Measurements from ENCODE around the gene GPR17. TPM values are rescaled to one million over a fixed set of nuclear protein-coding genes. Genes with fewer than 3 reads are reported as not detected.

GPR17 gene
- total RNA-seq, 1 donor from 2014 or later: not detected

DNA sequence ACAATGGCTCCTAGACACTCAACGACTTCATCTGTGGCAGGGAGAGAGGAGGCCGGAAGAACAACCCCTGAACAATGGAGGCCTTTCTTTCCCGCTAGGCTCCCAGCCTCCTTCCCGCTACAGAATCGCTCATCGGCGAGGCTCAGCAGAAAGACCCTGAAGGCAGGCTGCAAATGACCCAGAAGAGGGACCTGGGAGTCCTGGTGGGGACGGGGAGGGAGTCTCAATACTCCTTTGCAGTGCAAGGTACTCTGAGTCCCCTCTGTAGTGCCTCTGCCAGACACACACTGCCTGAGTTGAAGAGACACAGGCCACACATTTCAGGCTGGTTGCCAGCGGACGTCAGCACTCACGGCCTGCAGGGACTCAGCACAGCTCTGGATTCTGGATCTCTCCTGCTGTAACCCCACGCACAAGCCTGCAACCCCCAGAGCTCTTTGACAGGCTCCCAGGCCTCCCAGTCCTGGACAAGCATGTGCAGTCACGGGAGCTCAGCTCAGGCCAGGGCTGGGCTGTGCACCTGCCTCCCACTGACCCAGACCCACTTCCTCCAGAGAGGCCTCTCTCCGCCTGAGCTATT, 6.1 kb downstream of the GPR17 start:
- no peaks in the 10 kb centered on the region for H3K27me3 ChIP-seq
- peak overlapping the region; percentile 82 for H3K27ac Mint-ChIP-seq
- no peak overlapping the region for H3K27ac ChIP-seq
- H3F3A ChIP-seq (ENCODE audit: low read depth): peaks cover 12% of the 10 kb centered on the region
- peaks cover 50% of the 10 kb centered on the region for H3K4me1 Mint-ChIP-seq
- no peaks in the 10 kb centered on the region for H3K9me3 ChIP-seq (ENCODE audit: low read depth)
- no peaks in the 10 kb centered on the region for H3K36me3 ChIP-seq
- no peaks in the 10 kb centered on the region for H3K36me3 Mint-ChIP-seq
- peaks cover 16% of the 10 kb centered on the region for H3K4me1 ChIP-seq
- no peaks in the 10 kb centered on the region for H3K79me2 ChIP-seq (ENCODE audit: low read depth)
- TF ChIP-seq EZH2phosphoT487 (IDR thresholded peaks at IDR 0.05) (no peak), EZH2 (IDR thresholded peaks at IDR 0.05) (no peak)
- TF ChIP-seq, protein P1, sequence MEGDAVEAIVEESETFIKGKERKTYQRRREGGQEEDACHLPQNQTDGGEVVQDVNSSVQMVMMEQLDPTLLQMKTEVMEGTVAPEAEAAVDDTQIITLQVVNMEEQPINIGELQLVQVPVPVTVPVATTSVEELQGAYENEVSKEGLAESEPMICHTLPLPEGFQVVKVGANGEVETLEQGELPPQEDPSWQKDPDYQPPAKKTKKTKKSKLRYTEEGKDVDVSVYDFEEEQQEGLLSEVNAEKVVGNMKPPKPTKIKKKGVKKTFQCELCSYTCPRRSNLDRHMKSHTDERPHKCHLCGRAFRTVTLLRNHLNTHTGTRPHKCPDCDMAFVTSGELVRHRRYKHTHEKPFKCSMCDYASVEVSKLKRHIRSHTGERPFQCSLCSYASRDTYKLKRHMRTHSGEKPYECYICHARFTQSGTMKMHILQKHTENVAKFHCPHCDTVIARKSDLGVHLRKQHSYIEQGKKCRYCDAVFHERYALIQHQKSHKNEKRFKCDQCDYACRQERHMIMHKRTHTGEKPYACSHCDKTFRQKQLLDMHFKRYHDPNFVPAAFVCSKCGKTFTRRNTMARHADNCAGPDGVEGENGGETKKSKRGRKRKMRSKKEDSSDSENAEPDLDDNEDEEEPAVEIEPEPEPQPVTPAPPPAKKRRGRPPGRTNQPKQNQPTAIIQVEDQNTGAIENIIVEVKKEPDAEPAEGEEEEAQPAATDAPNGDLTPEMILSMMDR (IDR thresholded peaks at IDR 0.05): no peak
- H3K9me3 Mint-ChIP-seq: no peaks in the 10 kb centered on the region
- no peak overlapping the region for H3K4me3 ChIP-seq
- peaks cover 9% of the 10 kb centered on the region for H3K27me3 Mint-ChIP-seq (ENCODE audit: insufficient read depth, low read depth)
- H3K4me3 Mint-ChIP-seq: no peak overlapping the region
- DNase-seq (ENCODE audit: low spot score): no peak
- H3K9ac ChIP-seq: no peak overlapping the region
- H3K4me2 ChIP-seq: no peak overlapping the region
- H4K20me1 ChIP-seq (ENCODE audit: low read depth): no peaks in the 10 kb centered on the region
- H2AFZ ChIP-seq (replicated peaks): no peak overlapping the region

GRCh38 chr2:127652786-127653357, 6.9 kb downstream of the GPR17 start:
- peak overlapping the region; percentile 67 for H3K27ac Mint-ChIP-seq
- no peaks in the 10 kb centered on the region for H3K27me3 ChIP-seq

DNA sequence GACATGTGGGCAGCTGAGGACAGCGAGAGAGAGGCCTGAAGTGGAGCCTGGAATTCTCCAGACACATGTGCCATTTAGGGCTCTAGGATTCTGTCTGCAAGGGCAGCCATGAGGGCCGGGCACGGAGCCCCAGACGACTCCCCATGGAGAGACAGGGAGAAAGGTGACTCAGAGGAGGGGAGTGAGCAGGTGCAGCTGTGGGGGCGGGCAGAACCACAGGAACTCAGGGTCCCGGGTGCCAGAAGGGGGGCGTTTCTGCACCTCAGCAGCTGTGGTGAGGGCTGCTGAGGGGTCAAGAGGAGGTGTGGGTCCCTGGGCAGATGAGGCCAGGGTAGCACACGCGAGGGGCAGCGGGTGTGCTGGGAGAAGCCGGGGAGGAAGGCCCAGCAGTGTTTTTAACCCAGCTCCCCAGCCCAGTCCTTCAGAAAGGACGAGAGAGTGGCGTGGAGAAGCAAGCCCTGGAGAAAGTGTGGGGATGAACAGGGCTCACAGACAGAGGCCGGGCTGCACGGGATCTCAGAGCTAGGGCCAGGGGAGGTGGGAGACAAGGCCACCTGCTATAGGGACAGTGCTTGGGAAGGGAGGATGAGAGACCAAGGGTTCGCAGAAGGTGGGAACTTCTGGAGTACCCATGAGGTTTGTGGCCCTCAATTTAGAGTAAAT, 7.6 kb downstream of the GPR17 start:
- Mint-ChIP-seq H3K27ac (peak overlapping the region; percentile 98), H3K9me3 (no peaks in the 10 kb centered on the region), H3K4me3 (no peak overlapping the region), H3K27me3 (ENCODE audit: insufficient read depth, low read depth) (peaks cover 8% of the 10 kb centered on the region), H3K4me1 (peaks cover 44% of the 10 kb centered on the region), H3K36me3 (no peaks in the 10 kb centered on the region)
- Histone ChIP-seq H3K27ac (no peak overlapping the region), H3K36me3 (no peaks in the 10 kb centered on the region), H2AFZ (replicated peaks) (no peak overlapping the region), H3K27me3 (no peaks in the 10 kb centered on the region), H3K4me1 (peaks cover 16% of the 10 kb centered on the region), H4K20me1 (ENCODE audit: low read depth) (no peaks in the 10 kb centered on the region), H3K4me3 (no peak overlapping the region), H3F3A (ENCODE audit: low read depth) (peaks cover 12% of the 10 kb centered on the region), H3K9ac (no peak overlapping the region), H3K4me2 (no peak overlapping the region), H3K9me3 (ENCODE audit: low read depth) (no peaks in the 10 kb centered on the region), H3K79me2 (ENCODE audit: low read depth) (no peaks in the 10 kb centered on the region)
- TF ChIP-seq EZH2phosphoT487 (IDR thresholded peaks at IDR 0.05): no peak
- no peak for TF ChIP-seq EZH2 (IDR thresholded peaks at IDR 0.05)
- TF ChIP-seq, protein P1 (IDR thresholded peaks at IDR 0.05): no peak
- DNase-seq (ENCODE audit: low spot score): no peak

More at GRCh38 chr2:127652786-127653357, 6.9 kb downstream of the GPR17 start:
- Histone ChIP-seq H3K27ac (no peak overlapping the region), H3K4me1 (peaks cover 16% of the 10 kb centered on the region), H4K20me1 (ENCODE audit: low read depth) (no peaks in the 10 kb centered on the region), H3K4me3 (no peak overlapping the region), H3K9me3 (ENCODE audit: low read depth) (no peaks in the 10 kb centered on the region), H3K79me2 (ENCODE audit: low read depth) (no peaks in the 10 kb centered on the region), H3F3A (ENCODE audit: low read depth) (peaks cover 12% of the 10 kb centered on the region), H3K36me3 (no peaks in the 10 kb centered on the region), H2AFZ (replicated peaks) (no peak overlapping the region), H3K9ac (no peak overlapping the region), H3K4me2 (no peak overlapping the region)
- Mint-ChIP-seq H3K4me1 (peaks cover 46% of the 10 kb centered on the region), H3K4me3 (no peak overlapping the region), H3K9me3 (no peaks in the 10 kb centered on the region), H3K27me3 (ENCODE audit: insufficient read depth, low read depth) (peaks cover 9% of the 10 kb centered on the region), H3K36me3 (no peaks in the 10 kb centered on the region)
- no peak for DNase-seq (ENCODE audit: low spot score)
- no peak for TF ChIP-seq EZH2phosphoT487 (IDR thresholded peaks at IDR 0.05)
- TF ChIP-seq, protein P1 (IDR thresholded peaks at IDR 0.05): no peak
- TF ChIP-seq EZH2 (IDR thresholded peaks at IDR 0.05): no peak
